ENCODE results near the gene ZFHX3. TPM values are rescaled to one million over a fixed set of nuclear protein-coding genes. Genes with fewer than 3 reads are reported as not detected.
"Not testable (repeated sequence)": the region's sequence is repeated elsewhere in the genome, so short reads cannot be mapped to it uniquely, and the experiment has no call there.

ZFHX3 gene
- total RNA-seq, 1 donor from 2014 or later: 3.2 TPM

- no peak for DNase-seq (ENCODE audit: low read depth, low spot score)
These were observed 50.8 kb downstream of the ZFHX3 start for GRCh38 chr16:72997141-72997542.

DNA sequence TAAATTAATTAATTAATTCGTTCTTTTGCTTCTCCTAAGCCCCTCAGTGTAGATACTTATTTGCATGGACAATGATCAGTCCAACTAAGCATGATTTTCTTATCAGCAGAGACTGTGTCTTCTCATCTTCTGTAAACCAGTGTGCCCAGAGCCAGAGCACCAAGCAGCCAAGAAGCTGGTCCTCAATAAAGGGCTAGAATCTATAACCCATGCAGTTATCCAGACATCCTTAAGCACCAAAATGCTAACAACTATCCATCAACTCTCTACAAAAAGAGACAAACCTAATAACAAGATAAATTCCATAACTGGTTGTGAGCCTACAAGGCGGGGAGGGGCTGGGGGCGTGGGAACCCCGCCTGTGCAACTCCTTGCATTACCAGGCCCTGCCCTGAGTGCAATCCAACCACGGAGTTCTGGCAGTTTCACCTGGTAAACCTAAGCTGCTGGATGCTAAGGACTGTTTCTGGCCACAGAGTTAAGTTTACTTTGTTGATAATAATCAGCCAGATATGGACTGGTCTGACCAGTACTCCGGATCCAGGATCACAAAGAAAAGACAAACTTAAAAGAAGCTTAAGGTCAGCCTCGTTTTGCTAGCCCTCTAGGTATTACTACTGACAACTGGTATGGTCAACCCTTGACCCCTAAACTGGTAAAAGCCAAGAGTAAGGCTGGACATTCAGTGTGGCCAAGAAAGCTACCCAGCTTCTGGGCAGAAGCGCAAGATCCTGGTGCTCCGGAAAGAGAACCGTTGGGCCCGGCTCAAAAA, 51.5 kb downstream of the ZFHX3 start:
- DNase-seq (ENCODE audit: low read depth, low spot score): no peak

DNA sequence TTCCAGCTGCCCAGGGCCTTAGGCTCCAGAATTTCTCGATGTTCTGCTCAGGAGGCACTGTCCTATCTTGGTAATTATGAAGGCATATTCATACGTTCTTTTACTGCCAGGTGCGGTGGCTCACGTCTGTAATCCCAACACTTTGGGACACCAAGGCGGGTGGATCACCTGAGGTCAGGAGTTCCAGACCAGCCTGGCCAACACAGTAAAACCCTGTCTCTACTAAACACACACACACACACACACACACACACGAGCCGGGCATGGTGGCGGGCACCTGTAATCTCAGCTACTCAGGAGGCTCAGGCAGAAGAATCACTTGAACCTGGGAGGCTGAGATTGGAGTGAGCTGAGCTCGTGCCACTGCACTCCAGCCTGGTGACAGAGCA, 52.1 kb downstream of the ZFHX3 start:
- not testable (repeated sequence) for DNase-seq (ENCODE audit: low read depth, low spot score)

DNA sequence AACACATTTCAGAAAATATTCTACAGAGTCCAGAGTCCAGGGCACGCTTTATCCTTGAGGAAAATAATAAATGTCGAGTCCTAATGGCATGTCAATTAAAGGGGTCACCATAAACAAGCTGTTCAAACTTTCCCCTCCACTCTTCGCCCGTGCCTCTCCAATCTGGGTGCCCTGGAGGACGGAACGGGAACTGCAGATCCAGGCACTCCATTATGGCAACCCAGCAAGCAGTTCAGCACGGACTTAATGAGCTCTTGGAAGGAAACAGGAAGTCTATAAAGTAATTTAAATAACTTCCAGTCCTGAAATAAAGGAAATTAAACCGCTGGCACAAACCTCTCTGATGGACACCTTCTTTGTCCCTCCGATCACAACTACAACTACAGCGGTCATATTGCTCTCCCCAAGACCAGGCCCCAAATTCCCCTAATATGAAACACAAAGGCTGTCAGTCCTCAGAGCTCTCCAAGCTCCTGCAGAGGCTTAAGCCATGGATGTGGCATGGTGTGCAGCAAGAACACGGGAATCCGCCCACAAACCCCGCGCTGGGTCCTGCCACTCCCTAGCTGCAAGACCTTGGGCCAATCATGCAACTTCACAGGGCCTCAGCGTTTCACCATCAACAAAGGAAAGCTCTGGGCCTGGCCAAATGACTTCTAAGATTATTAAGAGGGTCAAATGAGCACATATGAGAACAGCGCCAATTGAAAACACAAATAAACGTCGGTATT, 52.6 kb downstream of the ZFHX3 start:
- DNase-seq (ENCODE audit: low read depth, low spot score): no peak

DNA sequence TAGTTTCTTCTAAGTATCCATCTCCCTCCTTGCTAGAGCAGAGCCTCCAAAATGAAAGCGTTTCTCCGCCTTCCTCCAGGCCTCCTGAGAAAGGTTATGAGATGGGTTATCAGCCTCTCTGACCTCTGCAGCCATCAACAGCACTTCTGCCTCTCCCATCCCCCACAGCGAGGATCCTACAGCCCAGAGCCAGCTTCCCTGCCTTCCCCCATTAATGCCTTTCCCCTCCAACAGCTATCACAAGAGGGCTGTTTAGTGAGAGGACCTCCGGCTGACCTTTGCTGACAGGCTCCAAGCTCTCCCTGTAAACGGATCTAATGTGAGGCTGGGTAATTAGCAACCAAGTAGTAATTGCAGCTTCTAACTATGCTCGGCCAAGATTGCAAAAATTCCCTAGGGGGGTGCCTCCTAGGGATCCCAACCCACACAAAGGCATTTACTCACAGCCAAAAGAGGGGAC, 55.8 kb downstream of the ZFHX3 start:
- DNase-seq (ENCODE audit: low read depth, low spot score): no peak

DNA sequence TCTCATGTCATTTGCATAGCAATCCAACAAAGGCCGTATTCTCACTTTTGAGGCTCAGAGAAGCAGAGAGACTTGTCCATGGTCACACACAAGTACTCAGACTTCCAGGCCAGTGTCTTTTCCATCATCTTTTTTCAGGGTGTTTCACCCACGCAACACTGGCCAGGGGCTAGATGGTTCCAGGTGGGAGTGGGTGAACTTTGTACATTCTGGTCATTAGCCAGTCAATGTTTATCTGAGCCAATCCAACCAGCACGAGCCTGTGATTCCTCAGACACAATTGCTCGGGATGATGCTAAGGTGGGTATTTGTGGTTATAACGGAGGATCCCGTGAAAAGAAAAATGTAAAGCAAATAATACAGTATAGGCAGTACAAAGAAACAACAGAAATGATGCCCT, 56.3 kb downstream of the ZFHX3 start:
- no peak for DNase-seq (ENCODE audit: low read depth, low spot score)

- DNase-seq (ENCODE audit: low read depth, low spot score): no peak
These were observed 56.7 kb downstream of the ZFHX3 start for GRCh38 chr16:72991211-72991610.

GRCh38 chr16:72990571-72990970, 57.4 kb downstream of the ZFHX3 start:
- no peak for DNase-seq (ENCODE audit: low read depth, low spot score)

- no peak for DNase-seq (ENCODE audit: low read depth, low spot score)
These were observed 58.1 kb downstream of the ZFHX3 start for GRCh38 chr16:72989579-72990551.

- not testable (repeated sequence) for DNase-seq (ENCODE audit: low read depth, low spot score)
These were observed 58.7 kb downstream of the ZFHX3 start for GRCh38 chr16:72989203-72989578.

- DNase-seq (ENCODE audit: low read depth, low spot score): no peak
These were observed 59.4 kb downstream of the ZFHX3 start for GRCh38 chr16:72988569-72988968.

GRCh38 chr16:72987480-72987901, 60.4 kb downstream of the ZFHX3 start:
- no peak for DNase-seq (ENCODE audit: low read depth, low spot score)

- no peak for DNase-seq (ENCODE audit: low read depth, low spot score)
These were observed 61.9 kb downstream of the ZFHX3 start for GRCh38 chr16:72985995-72986394.

GRCh38 chr16:72985148-72985941, 62.6 kb downstream of the ZFHX3 start:
- no peak for DNase-seq (ENCODE audit: low read depth, low spot score)

DNA sequence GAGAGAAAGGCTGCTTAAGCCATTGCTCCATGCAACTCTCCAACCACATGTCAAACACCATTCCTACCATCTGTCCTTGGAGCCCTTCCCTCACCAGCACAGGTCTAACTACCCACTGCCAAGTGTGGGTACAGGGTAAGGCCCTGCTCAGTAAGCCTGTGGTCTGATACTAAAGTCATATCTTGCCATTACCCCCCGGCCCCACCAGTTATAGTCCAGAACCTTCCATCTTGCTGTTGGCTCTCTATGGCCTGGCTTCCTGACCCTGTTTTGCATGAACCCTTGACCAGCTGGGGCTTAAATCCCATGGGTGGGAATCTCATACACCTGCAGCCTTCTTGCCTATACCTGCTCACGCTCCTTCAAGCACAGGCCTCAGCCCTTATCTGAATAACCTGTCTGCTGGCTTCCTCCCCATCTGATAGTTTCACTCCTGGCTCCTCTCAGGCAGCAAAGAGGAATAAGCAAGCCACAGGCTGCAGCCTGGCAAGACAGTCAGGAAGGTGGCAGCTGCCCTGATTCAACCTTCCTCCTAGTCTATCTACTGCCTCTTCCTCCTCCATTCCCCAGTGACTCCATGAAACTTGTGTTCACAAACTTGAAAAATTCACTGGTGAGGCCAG, 64.1 kb downstream of the ZFHX3 start:
- no peak for DNase-seq (ENCODE audit: low read depth, low spot score)

- DNase-seq (ENCODE audit: low read depth, low spot score): no peak
These were observed 64.7 kb downstream of the ZFHX3 start for GRCh38 chr16:72983241-72983640.

- no peak for DNase-seq (ENCODE audit: low read depth, low spot score)
These were observed 68.0 kb downstream of the ZFHX3 start for GRCh38 chr16:72979974-72980373.

GRCh38 chr16:72978212-72978611, 69.7 kb downstream of the ZFHX3 start:
- DNase-seq (ENCODE audit: low read depth, low spot score): no peak

- DNase-seq (ENCODE audit: low read depth, low spot score): no peak
These were observed 70.8 kb downstream of the ZFHX3 start for GRCh38 chr16:72977127-72977526.

DNA sequence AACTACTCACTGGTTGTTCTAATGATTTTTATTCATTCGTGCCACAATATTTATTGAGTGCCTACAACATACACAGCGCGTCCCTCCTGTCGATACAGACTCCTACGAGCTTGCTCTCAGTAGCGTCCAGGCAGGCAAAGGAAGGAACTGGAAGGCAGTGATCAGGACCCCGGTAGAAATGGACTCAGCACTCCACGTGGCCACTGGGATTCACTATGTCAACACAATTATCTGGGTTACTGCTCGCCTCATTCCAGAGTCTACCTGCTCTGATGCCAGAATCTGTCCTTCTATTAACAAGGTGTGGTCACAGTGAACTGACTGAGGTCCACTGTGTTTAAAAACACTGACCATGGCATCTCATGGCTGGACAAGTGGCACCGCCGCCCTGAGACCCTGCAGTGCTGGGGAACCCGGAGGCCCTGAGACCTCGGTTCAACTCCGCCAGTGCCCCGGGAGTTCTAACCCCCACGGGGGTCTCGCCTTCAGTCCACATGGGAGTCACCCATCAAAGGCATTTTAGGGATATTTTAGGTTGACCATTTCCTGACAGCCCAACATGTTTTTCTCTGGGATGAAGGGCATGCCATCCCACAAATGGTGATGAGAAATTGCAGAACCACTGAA, 71.4 kb downstream of the ZFHX3 start:
- DNase-seq (ENCODE audit: low read depth, low spot score): no peak

Measured in pulmonary artery endothelial cell (primary cell).